ENCODE data around the gene SNRNP40.
"Not testable (repeated sequence)": the region's sequence is repeated elsewhere in the genome, so short reads cannot be mapped to it uniquely, and the experiment has no call there.

The SNRNP40 gene

GRCh38 chr1:31282426-31282825, 14.2 kb downstream of the SNRNP40 start:
- DNase-seq (ENCODE audit: low spot score), result not testable (repeated sequence)

GRCh38 chr1:31273619-31274018, 23.0 kb downstream of the SNRNP40 start:
- no peak for DNase-seq (ENCODE audit: low spot score)

GRCh38 chr1:31272369-31272768, 24.2 kb downstream of the SNRNP40 start:
- no peak for DNase-seq (ENCODE audit: low spot score)

GRCh38 chr1:31266547-31266946, 30.0 kb downstream of the SNRNP40 start:
- no peak for DNase-seq (ENCODE audit: low spot score)

- DNase-seq (ENCODE audit: low spot score), result no peak
These were observed 31.7 kb downstream of the SNRNP40 start for GRCh38 chr1:31264790-31265386.

GRCh38 chr1:31263408-31263807, 33.2 kb downstream of the SNRNP40 start:
- no peak for DNase-seq (ENCODE audit: low spot score)

- DNase-seq (ENCODE audit: low spot score), result not testable (repeated sequence)
These were observed 34.2 kb downstream of the SNRNP40 start for GRCh38 chr1:31262393-31262792.

GRCh38 chr1:31261916-31262315, 34.7 kb downstream of the SNRNP40 start:
- DNase-seq (ENCODE audit: low spot score), result no peak

- DNase-seq (ENCODE audit: low spot score), result no peak
These were observed 36.8 kb downstream of the SNRNP40 start for GRCh38 chr1:31259746-31260145.

- DNase-seq (ENCODE audit: low spot score), result no peak
These were observed 38.0 kb downstream of the SNRNP40 start for GRCh38 chr1:31258581-31258980.

GRCh38 chr1:31257213-31257612, 39.4 kb downstream of the SNRNP40 start:
- DNase-seq (ENCODE audit: low spot score), result no peak

- DNase-seq (ENCODE audit: low spot score), result no peak
These were observed 46.7 kb downstream of the SNRNP40 start for GRCh38 chr1:31249854-31250253.

- no peak for DNase-seq (ENCODE audit: low spot score)
These were observed 48.3 kb downstream of the SNRNP40 start for GRCh38 chr1:31248276-31248675.

GRCh38 chr1:31244326-31244725, 52.3 kb downstream of the SNRNP40 start:
- DNase-seq (ENCODE audit: low spot score), result no peak

- no peak for DNase-seq (ENCODE audit: low spot score)
These were observed 52.9 kb downstream of the SNRNP40 start for GRCh38 chr1:31243501-31244286.

- no peak for DNase-seq (ENCODE audit: low spot score)
These were observed 55.3 kb downstream of the SNRNP40 start for GRCh38 chr1:31241321-31241720.

GRCh38 chr1:31239653-31240241, 56.8 kb downstream of the SNRNP40 start, which contains the start of gene NKAIN1:
TSS of gene NKAIN1 (minus strand) at chr1:31239887. CDS start at chr1:31239547, 340 bp downstream.
- DNase-seq (ENCODE audit: low spot score), result peak; percentile 58

GRCh38 chr1:31238986-31239613, 57.5 kb downstream of the SNRNP40 start:
- peak; percentile 43 for DNase-seq (ENCODE audit: low spot score)

GRCh38 chr1:31238612-31238985, 58.0 kb downstream of the SNRNP40 start:
- DNase-seq (ENCODE audit: low spot score), result no peak

- DNase-seq (ENCODE audit: low spot score), result no peak
These were observed 61.7 kb downstream of the SNRNP40 start for GRCh38 chr1:31234870-31235269.

- no peak for DNase-seq (ENCODE audit: low spot score)
These were observed 62.4 kb downstream of the SNRNP40 start for GRCh38 chr1:31234123-31234708.

GRCh38 chr1:31232689-31233088, 63.9 kb downstream of the SNRNP40 start:
- no peak for DNase-seq (ENCODE audit: low spot score)

Measured in HuH-7.5 (cell line).